HG03060 (cell line): ENCODE measurements around the gene TSPAN16.

Experiments used
- ATAC-seq: cut with Tn5 transposase; IDR thresholded peaks from one replicate; pipeline ENCODE4 v1.9.1; 2021; ENCODE audit warnings: low read depth, moderate number of reproducible peaks; ENCODE audit not compliant: unreplicated experiment

The TSPAN16 gene

GRCh38 chr19:11267316-11268085 is 28.5 kb upstream of the TSPAN16 start:
- no peak for ATAC-seq

GRCh38 chr19:11268783-11269267 is 27.1 kb upstream of the TSPAN16 start:
- no peak for ATAC-seq

GRCh38 chr19:11269408-11269807 is 26.6 kb upstream of the TSPAN16 start:
- no peak for ATAC-seq

GRCh38 chr19:11273296-11273695 is 22.7 kb upstream of the TSPAN16 start:
- ATAC-seq: no peak

- ATAC-seq: no peak
Observed at GRCh38 chr19:11273989-11274388, 22.0 kb upstream of the TSPAN16 start.

- ATAC-seq: no peak
Observed at GRCh38 chr19:11274533-11275086, 21.4 kb upstream of the TSPAN16 start.

GRCh38 chr19:11278670-11279069 is 17.3 kb upstream of the TSPAN16 start:
- ATAC-seq: no peak

GRCh38 chr19:11279505-11280236 is 16.3 kb upstream of the TSPAN16 start:
- ATAC-seq: no peak

- no peak for ATAC-seq
Observed at GRCh38 chr19:11281356-11282049, 14.5 kb upstream of the TSPAN16 start.

- ATAC-seq: no peak
Observed at GRCh38 chr19:11284515-11284914, 11.4 kb upstream of the TSPAN16 start.

GRCh38 chr19:11286312-11286974 is 9.5 kb upstream of the TSPAN16 start:
- ATAC-seq: no peak

- ATAC-seq: no peak
Observed at GRCh38 chr19:11288349-11288748, 7.6 kb upstream of the TSPAN16 start.

GRCh38 chr19:11290256-11290655 is 5.7 kb upstream of the TSPAN16 start:
- ATAC-seq: no peak

GRCh38 chr19:11291415-11291814 is 4.5 kb upstream of the TSPAN16 start:
- no peak for ATAC-seq

- ATAC-seq: no peak
Observed at GRCh38 chr19:11291991-11292390, 4.0 kb upstream of the TSPAN16 start.

- no peak for ATAC-seq
Observed at GRCh38 chr19:11293433-11294389, 2.2 kb upstream of the TSPAN16 start.

GRCh38 chr19:11295180-11295579 is 780 bp upstream of the TSPAN16 start:
- ATAC-seq: no peak

GRCh38 chr19:11296264-11296663 is 304 bp downstream of the TSPAN16 start:
- ATAC-seq: no peak
